ENCODE measurements around the gene XRCC4. TPM values are rescaled to one million over a fixed set of nuclear protein-coding genes. Genes with fewer than 3 reads are reported as not detected.

The XRCC4 gene
- total RNA-seq, 4 donors from 2014 or later: 4.2 to 6.0 (median 5.4) TPM

GRCh38 chr5:83343299-83343698, 266.0 kb downstream of the XRCC4 start:
- H3K9me3 ChIP-seq: no peaks in the 10 kb centered on the region
- no peak overlapping the region for H3K4me3 ChIP-seq
- H3K36me3 ChIP-seq: no peaks in the 10 kb centered on the region
- no peak for TF ChIP-seq POLR2A (IDR thresholded peaks at IDR 0.05)
- TF ChIP-seq POLR2AphosphoS5 (IDR thresholded peaks at IDR 0.05): no peak
- no peak for TF ChIP-seq EP300 (IDR thresholded peaks at IDR 0.05)
- TF ChIP-seq CTCF (IDR thresholded peaks at IDR 0.05): no peak
- DNase-seq (ENCODE audit: low spot score in 2 of 2): no peak
- H3K27me3 ChIP-seq: no peaks in the 10 kb centered on the region
- peaks cover 3% of the 10 kb centered on the region for H3K4me1 ChIP-seq
- H3K27ac ChIP-seq: no peak overlapping the region
- WGBS: 46% methylated on average over 2 of the region's 2 CpGs

GRCh38 chr5:83345423-83345822, 268.1 kb downstream of the XRCC4 start:
- Histone ChIP-seq H3K36me3 (no peaks in the 10 kb centered on the region), H3K9me3 (peaks cover 10% of the 10 kb centered on the region), H3K4me1 (peaks cover 3% of the 10 kb centered on the region), H3K27me3 (no peaks in the 10 kb centered on the region), H3K4me3 (no peak overlapping the region), H3K27ac (no peak overlapping the region)
- TF ChIP-seq CTCF (IDR thresholded peaks at IDR 0.05) (no peak), POLR2A (IDR thresholded peaks at IDR 0.05) (no peak)
- no peak for DNase-seq (ENCODE audit: low spot score in 2 of 2)
- WGBS: 97% methylated on average over 6 of the region's 6 CpGs

- 97% methylated on average over 2 of the region's 2 CpGs for WGBS
- TF ChIP-seq EP300 (IDR thresholded peaks at IDR 0.05) (no peak), CTCF (IDR thresholded peaks at IDR 0.05) (no peak), POLR2AphosphoS5 (IDR thresholded peaks at IDR 0.05) (no peak), POLR2A (IDR thresholded peaks at IDR 0.05) (no peak)
- Histone ChIP-seq H3K4me3 (no peak overlapping the region), H3K9me3 (peaks cover 10% of the 10 kb centered on the region), H3K36me3 (no peaks in the 10 kb centered on the region), H3K27me3 (no peaks in the 10 kb centered on the region), H3K4me1 (no peaks in the 10 kb centered on the region), H3K27ac (no peak overlapping the region)
- DNase-seq (ENCODE audit: low spot score in 2 of 2): no peak
These were observed 271.0 kb downstream of the XRCC4 start for GRCh38 chr5:83348281-83348780.

GRCh38 chr5:83353231-83353630, 275.9 kb downstream of the XRCC4 start:
- Histone ChIP-seq H3K9me3 (peaks cover 10% of the 10 kb centered on the region), H3K36me3 (no peaks in the 10 kb centered on the region), H3K27me3 (no peaks in the 10 kb centered on the region), H3K27ac (no peak overlapping the region), H3K4me1 (no peaks in the 10 kb centered on the region), H3K4me3 (no peak overlapping the region)
- no peak for TF ChIP-seq POLR2A (IDR thresholded peaks at IDR 0.05)
- TF ChIP-seq EP300 (IDR thresholded peaks at IDR 0.05): no peak
- no peak for TF ChIP-seq CTCF (IDR thresholded peaks at IDR 0.05)
- no peak for TF ChIP-seq POLR2AphosphoS5 (IDR thresholded peaks at IDR 0.05)
- no peak for DNase-seq (ENCODE audit: low spot score in 2 of 2)
- 78% methylated on average over 3 of the region's 3 CpGs for WGBS

- Histone ChIP-seq H3K27me3 (no peaks in the 10 kb centered on the region), H3K27ac (no peak overlapping the region), H3K9me3 (peaks cover 7% of the 10 kb centered on the region), H3K36me3 (no peaks in the 10 kb centered on the region), H3K4me1 (no peaks in the 10 kb centered on the region), H3K4me3 (no peak overlapping the region)
- WGBS: 97% methylated on average over 1 of the region's 1 CpG
- TF ChIP-seq POLR2AphosphoS5 (IDR thresholded peaks at IDR 0.05): no peak
- peak in 1 of 2 donors; percentile 2 for TF ChIP-seq CTCF (IDR thresholded peaks at IDR 0.05)
- DNase-seq (ENCODE audit: low spot score in 2 of 2): no peak
These were observed 276.4 kb downstream of the XRCC4 start for GRCh38 chr5:83353774-83354173.

Data from suprapubic skin (tissue), 4 donors.